ENCODE data around the gene RPN2.

The RPN2 gene

DNA sequence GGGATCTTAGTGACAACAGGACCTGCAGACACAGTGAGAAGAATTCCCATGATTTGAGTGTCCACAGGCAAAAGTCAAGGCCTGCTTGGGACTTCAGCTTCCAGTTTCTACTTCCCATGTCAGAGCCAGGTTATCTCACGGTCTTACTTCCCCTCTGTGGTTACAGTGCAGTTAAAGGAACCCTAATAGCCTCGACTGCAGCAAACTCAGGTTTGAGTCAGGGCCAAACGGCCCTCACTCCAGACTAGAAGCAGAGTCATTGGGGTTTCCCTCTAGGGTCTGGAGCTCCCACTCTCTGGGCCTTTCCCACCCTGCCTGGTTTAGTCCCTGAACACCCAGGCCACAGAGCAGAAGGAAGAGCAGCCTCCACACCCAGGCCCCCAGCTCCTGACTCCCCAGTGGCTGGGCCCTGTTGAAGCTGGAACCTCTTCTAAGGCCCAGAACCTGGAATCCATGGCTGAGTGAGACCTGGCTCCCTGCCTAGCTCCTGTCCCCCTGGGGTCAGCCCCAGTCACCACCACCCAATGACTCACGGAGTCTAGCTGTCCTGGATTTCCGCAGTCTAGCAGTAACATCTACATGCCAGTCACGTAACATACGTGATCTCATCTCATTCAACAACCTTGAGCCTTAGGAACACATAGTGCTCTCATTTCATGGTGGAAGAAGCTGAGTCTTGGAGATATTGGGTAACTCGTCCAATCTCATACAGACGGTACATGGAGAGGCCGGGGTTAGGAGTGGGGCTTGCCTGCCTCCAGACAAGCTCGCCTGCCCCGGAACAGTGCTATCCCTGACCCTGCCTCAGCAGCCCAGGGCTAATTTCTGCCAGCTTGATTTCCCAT lies 91.7 kb downstream of the RPN2 start:
- no peak for DNase-seq

DNA sequence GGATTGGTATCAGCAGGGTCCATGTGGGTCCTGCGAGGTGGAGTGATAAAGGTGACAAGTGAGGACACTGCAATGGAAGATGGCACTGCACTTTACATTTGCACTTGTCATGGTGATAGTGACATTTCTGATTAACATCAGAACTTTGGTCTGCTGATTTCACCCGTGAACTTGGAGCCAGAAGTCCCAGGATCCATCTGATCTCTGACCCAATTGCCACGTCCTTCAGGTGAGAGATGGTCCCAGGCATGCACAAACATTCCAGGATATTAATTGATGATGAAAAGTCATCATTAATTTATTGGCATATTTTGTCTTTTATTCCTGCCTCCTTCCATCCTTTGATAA lies 92.3 kb downstream of the RPN2 start:
- DNase-seq = no peak

DNA sequence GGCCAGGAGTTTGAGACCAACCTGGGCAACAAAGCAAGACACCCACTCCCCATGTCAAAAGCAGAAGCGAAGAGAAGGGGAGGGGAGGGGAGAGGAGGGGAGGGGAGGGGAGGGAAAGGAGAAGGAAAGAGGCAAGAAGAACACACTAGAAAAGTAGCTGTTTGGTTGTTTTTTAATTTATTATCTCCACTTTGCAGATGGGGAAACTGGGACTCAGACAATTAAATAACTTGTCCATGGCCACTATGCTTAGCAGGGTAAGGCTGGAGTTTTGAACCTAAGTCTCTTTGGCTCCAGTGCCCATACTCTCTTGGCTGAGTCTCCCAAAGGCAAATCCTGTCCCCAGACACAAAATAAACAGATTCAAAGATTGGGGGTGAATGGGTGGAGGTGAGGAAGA lies 94.9 kb downstream of the RPN2 start:
- DNase-seq = no peak

DNA sequence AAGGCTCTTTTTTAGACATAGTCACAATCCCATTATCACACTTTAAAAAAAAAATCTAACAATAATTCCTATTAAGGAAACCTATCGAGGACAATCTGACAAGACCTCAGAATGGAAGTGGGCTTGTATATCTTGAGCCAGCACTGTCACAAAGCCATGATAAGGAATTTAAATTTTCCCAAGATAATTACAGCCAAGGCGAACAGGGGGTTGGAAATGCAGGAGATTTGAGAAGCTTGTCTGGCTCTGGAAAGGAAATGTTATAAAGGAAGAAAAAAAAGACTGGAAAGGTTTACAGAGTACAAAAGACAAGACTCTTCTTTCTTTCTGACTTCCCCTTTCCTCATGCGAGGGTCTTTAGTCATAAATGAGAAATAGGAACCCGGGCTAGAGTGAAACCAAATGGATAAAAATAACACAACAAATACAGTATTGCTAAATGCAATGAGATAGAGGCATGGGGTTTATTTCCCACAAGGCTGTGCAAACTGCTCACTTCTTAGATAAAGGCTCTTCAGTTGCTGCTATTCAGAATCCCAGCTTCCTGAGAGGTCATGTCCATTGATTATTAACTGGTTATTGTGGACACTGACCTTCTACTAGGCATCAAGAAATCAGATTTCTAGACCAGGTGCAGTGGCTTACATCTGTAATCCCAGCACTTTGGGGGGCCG lies 95.9 kb downstream of the RPN2 start:
- no peak for DNase-seq

DNA sequence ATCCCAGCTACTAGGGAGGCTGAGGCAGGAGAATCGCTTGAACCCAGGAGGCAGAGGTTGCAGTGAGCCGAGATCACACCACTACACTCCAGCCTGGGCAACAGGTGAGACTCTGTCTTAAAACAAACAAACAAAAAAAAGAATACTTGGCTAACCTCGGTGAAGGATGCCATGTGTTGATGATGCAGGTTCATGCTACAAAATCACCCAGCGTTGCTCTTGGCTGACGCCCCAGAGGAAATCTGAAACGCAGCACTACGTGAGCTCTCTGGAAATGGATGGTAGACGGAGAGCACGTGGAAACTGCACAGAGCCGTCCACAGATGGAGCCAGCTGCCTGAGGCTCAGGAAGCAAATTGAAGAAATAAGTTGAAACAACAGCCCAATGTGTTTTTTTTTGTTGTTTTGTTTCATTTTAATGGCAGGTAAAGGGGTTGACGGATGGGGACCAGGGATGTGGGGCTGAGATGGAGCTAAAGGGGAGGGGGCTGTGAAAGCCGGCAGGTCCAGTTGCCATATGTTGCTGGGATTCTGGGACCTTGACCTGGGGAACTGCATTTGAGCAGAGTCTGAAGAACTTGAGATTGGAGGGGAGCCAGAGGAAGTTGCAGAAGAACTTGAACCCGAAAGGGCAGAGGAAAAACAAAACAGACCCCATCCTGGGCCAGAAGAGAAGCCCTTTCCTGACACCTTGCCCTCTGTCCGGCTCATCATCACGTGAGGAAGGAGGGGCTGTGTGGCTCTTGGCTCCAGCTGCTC lies 97.5 kb downstream of the RPN2 start:
- DNase-seq = peak; percentile 64

DNA sequence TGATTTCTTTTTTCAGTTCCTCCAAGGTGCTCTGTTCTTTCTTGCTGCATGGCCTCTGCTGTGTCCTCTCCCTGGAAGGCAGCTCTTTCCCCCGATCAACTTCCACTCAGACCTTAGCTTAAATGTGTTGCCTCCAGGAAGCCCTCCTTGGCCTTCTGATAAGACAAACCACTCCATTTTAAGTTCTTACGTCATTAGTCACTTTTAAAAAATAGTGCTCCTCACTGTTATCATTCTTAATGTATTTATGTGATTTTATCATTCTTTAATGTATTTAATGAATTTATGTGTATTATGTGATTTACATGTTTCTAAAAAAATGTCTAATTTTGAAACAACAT lies 98.1 kb downstream of the RPN2 start:
- no peak for DNase-seq

DNA sequence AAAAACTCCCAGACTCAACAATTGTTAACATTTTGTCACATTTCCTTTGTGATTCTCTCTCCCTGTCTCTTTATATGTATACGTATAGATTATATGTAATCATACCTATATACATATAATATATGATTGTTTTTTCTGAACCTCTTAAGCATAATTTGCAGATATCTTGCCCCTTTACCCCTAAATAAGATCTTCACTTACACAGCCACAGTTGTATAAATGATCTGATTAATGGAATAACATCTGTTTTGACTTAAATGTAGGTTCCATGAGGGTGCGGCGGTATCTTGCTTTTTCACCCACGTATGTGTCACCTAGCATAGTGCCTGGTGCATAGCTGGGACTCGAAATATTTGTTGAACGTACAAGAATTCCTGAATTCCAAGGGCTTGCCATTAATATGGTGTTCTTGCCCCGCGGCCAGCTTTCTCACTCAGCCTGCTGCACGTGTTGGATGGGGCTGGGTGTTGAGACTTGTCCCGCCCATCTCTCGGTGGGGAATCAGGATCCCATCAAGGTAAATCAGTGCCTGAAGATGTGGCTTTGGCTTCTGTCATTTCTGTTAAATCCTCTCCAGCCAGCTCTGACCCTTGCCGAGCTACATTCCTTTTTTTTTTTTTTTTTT lies 99.9 kb downstream of the RPN2 start:
- DNase-seq = no peak

DNA sequence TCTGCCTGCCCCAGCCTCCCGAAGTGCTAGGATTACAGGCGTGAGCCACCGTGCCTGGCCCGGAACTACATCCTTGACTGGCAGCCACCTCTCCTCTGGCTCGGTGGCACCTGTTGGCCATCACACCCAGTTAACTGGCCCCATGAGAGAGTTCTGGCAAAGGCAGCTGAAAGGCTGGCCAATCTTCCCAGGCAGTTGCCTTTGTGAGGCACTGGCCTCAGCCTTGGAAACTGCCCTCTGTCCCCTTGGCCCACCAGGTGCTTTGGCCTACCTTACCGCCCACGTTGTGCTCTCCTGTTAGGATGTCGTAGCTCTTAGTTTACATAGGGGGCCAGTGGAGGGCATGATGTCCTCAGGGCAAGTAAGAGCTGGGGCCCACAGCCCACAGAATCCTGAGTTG lies 100.7 kb downstream of the RPN2 start:
- DNase-seq = no peak

DNA sequence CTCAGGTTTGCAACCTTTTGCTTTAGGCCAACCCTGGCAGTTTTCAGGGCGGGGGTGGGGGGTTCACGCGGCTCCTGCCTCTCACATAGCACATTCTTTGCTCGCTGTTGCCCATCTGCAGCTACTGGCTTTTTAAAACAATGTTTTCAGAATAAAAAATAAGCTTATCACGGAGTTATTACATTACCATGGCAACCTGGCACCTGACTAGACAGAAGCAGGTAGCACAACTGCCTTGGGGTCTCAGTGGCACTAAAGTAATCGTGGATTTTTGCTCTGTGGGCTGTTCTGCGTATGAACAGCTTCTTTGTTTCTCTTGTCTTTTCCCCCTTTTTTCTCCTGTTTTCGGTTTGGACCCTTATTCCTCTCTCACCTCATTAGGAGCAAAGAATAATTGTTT lies 101.3 kb downstream of the RPN2 start:
- no peak for DNase-seq

DNA sequence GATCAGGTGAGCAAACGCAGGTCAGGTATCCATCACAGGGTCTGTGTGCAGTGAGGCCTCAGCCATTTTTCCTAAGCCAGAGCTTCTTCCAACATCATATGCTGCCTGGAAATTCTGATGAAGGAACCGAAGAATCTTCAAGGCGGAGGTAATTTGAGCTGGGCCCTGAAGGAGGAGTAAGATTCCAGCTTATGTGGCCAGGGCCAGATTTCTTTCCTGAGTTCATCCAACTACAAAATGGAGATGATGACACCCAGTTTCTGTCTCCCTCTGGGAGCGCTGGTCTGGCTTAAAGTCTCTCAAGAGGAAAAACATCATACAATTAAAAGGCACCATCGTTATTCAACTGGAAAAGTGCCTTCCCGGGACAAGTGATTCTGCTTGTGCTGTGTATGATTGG lies 103.4 kb downstream of the RPN2 start:
- DNase-seq = no peak

DNA sequence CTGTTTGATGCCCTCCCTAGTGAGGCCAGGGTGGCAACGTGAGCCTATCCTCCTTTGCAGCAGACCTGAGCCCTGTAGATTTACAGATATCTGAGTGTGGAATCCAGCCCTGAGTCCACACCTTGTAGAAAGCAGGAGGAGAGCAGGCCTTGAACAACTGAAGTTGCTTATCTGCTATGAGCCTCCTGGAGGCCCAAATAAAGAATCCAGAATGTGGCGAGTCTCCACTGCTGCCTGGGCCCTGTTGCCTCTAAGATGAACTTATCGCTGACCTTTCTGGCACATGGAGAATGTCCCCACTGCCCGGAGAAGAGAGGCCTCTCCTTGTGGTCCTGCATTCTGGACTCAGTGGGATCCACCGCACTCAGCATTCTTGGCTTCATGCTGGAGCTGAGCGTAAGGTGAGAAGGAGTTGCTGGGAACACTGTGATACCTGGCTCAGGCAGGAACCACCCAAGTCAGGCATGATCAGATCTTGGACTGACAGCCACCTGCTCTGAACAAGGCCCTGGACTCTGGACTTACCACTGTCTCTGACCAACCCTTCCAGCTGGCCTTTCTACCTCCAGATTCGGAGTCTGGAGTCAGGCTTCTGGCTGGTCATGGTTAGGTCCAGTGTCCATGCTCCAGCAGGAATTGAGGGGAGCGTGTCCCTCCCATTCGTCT lies 104.5 kb downstream of the RPN2 start:
- DNase-seq = no peak

DNA sequence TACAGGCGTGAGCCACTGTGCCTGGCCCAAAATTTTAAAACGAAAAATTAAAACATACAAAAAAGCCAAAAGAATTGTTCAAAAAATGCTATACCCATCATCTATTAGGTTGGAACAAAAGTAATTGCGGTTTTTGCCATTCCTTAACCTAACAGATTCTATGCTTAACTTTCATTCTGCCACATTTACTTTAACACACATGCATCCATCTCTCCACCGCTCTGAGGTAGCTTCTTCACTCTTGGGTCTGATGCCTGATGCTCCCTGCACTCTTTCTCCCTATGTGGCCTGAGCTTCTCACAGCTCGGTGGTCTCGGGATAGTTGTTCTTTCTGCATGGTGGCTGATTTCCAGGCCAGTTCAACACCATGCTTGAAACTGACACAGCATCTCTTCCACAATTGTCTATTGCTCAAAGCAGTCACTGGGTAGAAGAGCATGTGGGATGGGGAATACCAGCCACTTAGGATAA lies 105.6 kb downstream of the RPN2 start:
- no peak for DNase-seq

DNA sequence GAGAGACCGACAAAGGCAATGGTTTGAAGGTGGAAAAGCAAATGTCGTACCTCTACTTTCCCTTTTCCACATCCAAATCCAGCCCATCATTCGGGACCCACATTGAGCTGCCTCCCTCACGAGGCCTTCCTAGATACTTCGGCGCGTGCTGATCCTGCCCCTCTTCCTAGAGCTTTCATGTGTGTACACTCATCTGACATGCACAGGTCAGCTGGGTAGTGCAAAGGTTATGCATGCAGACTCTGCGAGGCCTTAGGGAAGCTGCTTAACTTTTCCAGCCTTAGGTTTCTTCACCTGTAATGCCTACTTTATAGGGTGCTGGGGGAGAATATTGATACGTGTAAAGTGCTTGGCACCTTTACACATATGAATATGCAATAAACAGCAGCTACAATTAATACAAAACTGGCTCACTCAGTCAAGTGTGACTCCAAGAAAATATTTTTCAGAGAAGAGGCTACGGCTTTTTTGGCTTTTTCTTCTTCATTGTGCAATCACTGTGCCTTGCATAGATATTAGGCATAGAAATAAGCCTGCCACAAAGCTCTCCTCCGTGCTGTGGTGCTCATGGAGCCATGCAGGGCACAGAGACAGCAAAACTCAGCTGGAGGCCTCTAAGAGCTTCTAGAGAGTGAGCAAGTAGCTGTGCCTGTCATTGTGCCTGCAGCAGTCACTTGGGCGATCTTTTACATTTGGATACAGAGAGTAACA lies 106.7 kb downstream of the RPN2 start:
- DNase-seq = no peak

DNA sequence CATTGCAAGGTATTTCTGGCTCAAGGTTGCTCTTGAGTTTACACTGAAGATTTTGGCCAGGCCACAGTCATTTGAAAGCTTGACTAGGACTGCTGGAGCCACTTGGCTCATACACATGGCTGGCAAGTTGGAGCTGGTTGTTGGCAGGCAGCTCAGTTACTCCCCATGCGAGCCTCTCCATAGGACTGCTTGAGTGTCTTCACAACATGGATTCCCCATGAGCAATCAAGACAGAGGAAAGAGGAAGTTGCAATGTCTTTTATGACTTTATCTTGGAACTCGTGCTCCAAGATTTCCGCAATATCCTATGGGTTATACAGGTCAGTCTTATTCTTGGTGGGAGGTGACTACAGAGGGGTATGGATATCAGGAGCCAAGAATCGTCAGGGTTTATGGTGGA lies 109.0 kb downstream of the RPN2 start:
- DNase-seq = peak; percentile 82

DNA sequence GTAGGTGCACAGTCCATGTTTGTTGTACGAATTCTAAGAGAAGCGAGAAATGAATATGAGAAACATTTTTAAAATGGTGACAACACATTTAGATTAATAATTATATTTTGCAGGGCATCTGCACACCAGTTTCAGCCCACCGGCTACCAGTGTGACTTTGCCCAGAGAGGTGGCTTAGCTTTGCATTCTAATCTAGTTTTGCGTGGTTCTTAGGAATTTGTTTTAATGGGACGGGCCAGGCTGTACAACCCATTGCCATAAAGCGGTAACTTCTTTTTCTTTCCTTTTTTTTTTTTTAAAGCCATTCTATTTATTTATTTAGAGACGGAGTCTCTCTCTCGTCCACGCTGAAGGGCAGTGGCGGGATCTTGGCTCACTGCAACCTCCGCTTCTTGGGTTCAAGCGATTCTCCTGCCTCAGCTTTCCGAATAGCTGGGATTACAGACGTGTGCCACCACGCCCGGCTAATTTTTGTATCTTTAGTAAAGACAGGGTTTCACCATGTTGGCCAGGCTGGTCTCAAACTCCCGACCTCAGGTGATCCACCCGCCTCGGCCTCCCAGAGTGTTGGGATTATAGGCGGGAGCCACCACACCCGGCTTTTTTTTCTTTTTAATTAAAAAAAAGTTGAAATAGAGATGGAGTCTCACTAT lies 111.2 kb downstream of the RPN2 start:
- no peak for DNase-seq

Measured in NCI-H446 treated with DMSO at 0.1 percent for 48 hours (cell line).